ENCODE results near the gene ANKS3.

- TF ChIP-seq CTCF (optimal IDR thresholded peaks at IDR 0.05 in 1 of 3, IDR thresholded peaks at IDR 0.05 in 1 of 3, conservative IDR thresholded peaks at IDR 0.05 in 1 of 3; ENCODE audit: extremely low read depth in 1 of 3, insufficient read depth in 2 of 3, low read length in 3 of 3): no peak
- TF ChIP-seq EZH2 (IDR thresholded peaks at IDR 0.05; ENCODE audit: low read length): no peak
Measured at GRCh38 chr16:4687946-4688673, 46.0 kb downstream of the ANKS3 start.

All from keratinocyte (primary cell).